Measurements from ENCODE around the gene XXYLT1.

- TF ChIP-seq CTCF (IDR thresholded peaks at IDR 0.05) = no peak
- TF ChIP-seq POLR2A (IDR thresholded peaks at IDR 0.05) = no peak
Measured at GRCh38 chr3:195080571-195081151, 190.3 kb downstream of the XXYLT1 start.
